DND-41 (cell line): ENCODE results near the gene KIF18A.
"Not testable (repeated sequence)": the region's sequence is repeated elsewhere in the genome, so short reads cannot be mapped to it uniquely, and the experiment has no call there.

Experiments
- CTCF ChIP-seq: IDR thresholded peaks from 2 replicates; pipeline ENCODE4 v1.5.1; 2012; ENCODE audit warnings: borderline replicate concordance, low read length, moderate library complexity, mild to moderate bottlenecking; ENCODE audit not compliant: poor library complexity, severe bottlenecking; ENCODE audit errors: extremely low read depth
- EZH2 ChIP-seq: IDR thresholded peaks from 3 replicates; pipeline ENCODE4 v1.6.1; 2012; ENCODE audit warnings: borderline replicate concordance, low read depth, mild to moderate bottlenecking, moderate library complexity, low read length, inconsistent platforms; ENCODE audit not compliant: severe bottlenecking

- TF ChIP-seq CTCF, EZH2: not testable (repeated sequence)
These were observed 5.7 kb downstream of the KIF18A start for GRCh38 chr11:28102300-28102699.
